ENCODE measurements around the gene ME3. TPM values are rescaled to one million over a fixed set of nuclear protein-coding genes. Genes with fewer than 3 reads are reported as not detected.
A peak's percentile ranks its signal among the peaks of the same experiment; 100 is the strongest.

The ME3 gene
- total RNA-seq, 1 donor from 2014 or later, result 1.8 TPM

GRCh38 chr11:86692317-86692716, 19.9 kb upstream of the ME3 start:
- no peak for ATAC-seq

GRCh38 chr11:86688398-86689179, 16.2 kb upstream of the ME3 start:
- ATAC-seq, result peak; percentile 81

GRCh38 chr11:86687185-86687778, 14.9 kb upstream of the ME3 start:
- ATAC-seq, result no peak

GRCh38 chr11:86686531-86686930, 14.1 kb upstream of the ME3 start:
- ATAC-seq, result no peak

- ATAC-seq, result no peak
These were observed 9.0 kb upstream of the ME3 start for GRCh38 chr11:86681483-86681756.

- no peak for ATAC-seq
These were observed 8.5 kb upstream of the ME3 start for GRCh38 chr11:86680716-86681482.

GRCh38 chr11:86678823-86679222, 6.4 kb upstream of the ME3 start:
- no peak for ATAC-seq

- ATAC-seq, result no peak
These were observed 5.9 kb upstream of the ME3 start for GRCh38 chr11:86678296-86678695.

- ATAC-seq, result peak; percentile 75
These were observed 4.2 kb upstream of the ME3 start for GRCh38 chr11:86676533-86677154.

- no peak for ATAC-seq
These were observed 3.6 kb upstream of the ME3 start for GRCh38 chr11:86676010-86676409.

- ATAC-seq, result no peak
These were observed 2.6 kb upstream of the ME3 start for GRCh38 chr11:86675017-86675416.

GRCh38 chr11:86673872-86674750, 1.7 kb upstream of the ME3 start:
- no peak for ATAC-seq

- no peak for ATAC-seq
These were observed 833 bp upstream of the ME3 start for GRCh38 chr11:86673055-86673843.

- ATAC-seq, result peak; percentile 51
These were observed 847 bp downstream of the ME3 start for GRCh38 chr11:86671531-86672006.

GRCh38 chr11:86670911-86671310, 1.5 kb downstream of the ME3 start:
- no peak for ATAC-seq

- no peak for ATAC-seq
These were observed 2.2 kb downstream of the ME3 start for GRCh38 chr11:86670181-86670580.

- ATAC-seq, result no peak
These were observed 3.0 kb downstream of the ME3 start for GRCh38 chr11:86669424-86669823.

GRCh38 chr11:86668929-86669328, 3.5 kb downstream of the ME3 start:
- ATAC-seq, result no peak

GRCh38 chr11:86666193-86666592, 6.2 kb downstream of the ME3 start:
- ATAC-seq, result no peak

- no peak for ATAC-seq
These were observed 7.5 kb downstream of the ME3 start for GRCh38 chr11:86664930-86665329.

GRCh38 chr11:86663761-86664160, 8.7 kb downstream of the ME3 start:
- ATAC-seq, result no peak
